GM19372 (cell line): Measurements from ENCODE around the gene PATZ1.

Experiments used
- ATAC-seq: cut with Tn5 transposase; IDR thresholded peaks from one replicate; pipeline ENCODE4 v1.9.1; 2021; ENCODE audit warnings: mild to moderate bottlenecking, low read depth, moderate library complexity; ENCODE audit not compliant: unreplicated experiment

The PATZ1 gene

GRCh38 chr22:31284281-31285155, 61.6 kb downstream of the PATZ1 start:
- ATAC-seq: no peak

- ATAC-seq: no peak
Measured at GRCh38 chr22:31282748-31283468, 63.2 kb downstream of the PATZ1 start.

- no peak for ATAC-seq
Measured at GRCh38 chr22:31281733-31282132, 64.4 kb downstream of the PATZ1 start.

- no peak for ATAC-seq
Measured at GRCh38 chr22:31279821-31280505, 66.2 kb downstream of the PATZ1 start.

- no peak for ATAC-seq
Measured at GRCh38 chr22:31279327-31279669, 66.8 kb downstream of the PATZ1 start.

GRCh38 chr22:31278626-31279326, 67.4 kb downstream of the PATZ1 start:
- ATAC-seq: no peak

- no peak for ATAC-seq
Measured at GRCh38 chr22:31278151-31278621, 68.0 kb downstream of the PATZ1 start.

- ATAC-seq: no peak
Measured at GRCh38 chr22:31277741-31278140, 68.4 kb downstream of the PATZ1 start.

- no peak for ATAC-seq
Measured at GRCh38 chr22:31276426-31277167, 69.5 kb downstream of the PATZ1 start.
